ENCODE results near the gene NADSYN1. TPM values are rescaled to one million over a fixed set of nuclear protein-coding genes. Genes with fewer than 3 reads are reported as not detected.

The NADSYN1 gene
- polyA plus RNA-seq, 1 donor from 2014 or later: 66.9 TPM

DNA sequence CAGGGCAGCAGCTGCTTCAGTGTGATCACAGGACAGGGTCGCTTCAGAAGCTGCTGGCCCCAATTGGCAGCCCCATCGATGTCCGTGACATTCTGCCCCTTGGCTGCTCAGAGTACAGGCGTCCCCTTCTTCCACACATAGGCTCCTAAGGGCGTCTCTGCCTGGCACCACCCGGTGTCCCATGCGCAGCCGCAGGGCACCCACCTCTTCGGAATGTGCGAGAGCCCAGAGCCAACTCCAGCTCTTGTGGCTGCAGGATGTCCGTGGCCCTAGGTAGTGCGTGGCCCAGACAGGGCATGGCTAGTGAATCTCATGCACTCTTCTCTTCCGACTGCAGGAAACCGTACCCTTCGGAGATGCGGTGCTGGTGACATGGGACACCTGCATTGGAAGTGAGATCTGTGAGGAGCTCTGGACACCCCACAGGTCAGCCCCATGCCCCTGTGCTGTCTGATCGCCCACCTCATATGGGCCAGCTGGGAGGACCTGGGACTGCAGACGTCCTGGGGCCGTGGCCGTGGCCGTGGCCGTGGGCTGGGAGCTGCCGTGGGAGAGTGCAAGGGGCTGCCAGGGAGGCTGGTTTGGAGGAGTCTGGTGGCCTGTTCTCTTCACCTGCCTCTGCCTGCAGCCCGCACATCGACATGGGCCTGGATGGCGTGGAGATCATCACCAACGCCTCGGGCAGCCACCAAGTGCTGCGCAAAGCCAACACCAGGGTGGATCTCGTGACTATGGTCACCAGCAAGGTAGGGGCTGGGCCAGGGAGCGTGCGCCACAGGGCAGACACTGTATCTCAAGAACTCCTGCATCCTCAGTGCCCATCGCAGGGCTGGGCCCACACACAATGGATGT lies 20.2 kb downstream of the NADSYN1 start:
- H3K27me3 ChIP-seq (ENCODE audit: insufficient read depth, low read depth, low read length): no peaks in the 10 kb centered on the region
- H3K4me2 ChIP-seq (ENCODE audit: low read length): no peak overlapping the region
- H3K27ac ChIP-seq (ENCODE audit: low read length): no peak overlapping the region
- H4K20me1 ChIP-seq (ENCODE audit: insufficient read depth): no peaks in the 10 kb centered on the region
- no peak overlapping the region for H3K9ac ChIP-seq (ENCODE audit: low read length)
- H3K79me2 ChIP-seq (replicated peaks; ENCODE audit: insufficient read depth, low read length): no peaks in the 10 kb centered on the region
- no peaks in the 10 kb centered on the region for H3K9me3 ChIP-seq (ENCODE audit: low read length)
- no peaks in the 10 kb centered on the region for H3K36me3 ChIP-seq (ENCODE audit: insufficient read depth, low read length)
- H3K4me3 ChIP-seq (ENCODE audit: low read length): no peak overlapping the region
- no peaks in the 10 kb centered on the region for H3K9me2 ChIP-seq (ENCODE audit: insufficient read depth, low read length)
- no peak overlapping the region for H2AFZ ChIP-seq (ENCODE audit: low read depth, low read length)
- TF ChIP-seq POLR2AphosphoS5 (IDR thresholded peaks at IDR 0.05) (no peak), MXI1 (conservative IDR thresholded peaks at IDR 0.05; ENCODE audit: poor library complexity, severe bottlenecking) (no peak), EZH2 (IDR thresholded peaks at IDR 0.05; ENCODE audit: borderline replicate concordance, insufficient read depth, low read length, poor library complexity, severe bottlenecking) (no peak), TAF1 (IDR thresholded peaks at IDR 0.05; ENCODE audit: low read depth) (no peak), RAD21 (conservative IDR thresholded peaks at IDR 0.05) (no peak), SMC3 (conservative IDR thresholded peaks at IDR 0.05; ENCODE audit: poor library complexity) (no peak), EP300 (conservative IDR thresholded peaks at IDR 0.05; ENCODE audit: poor library complexity, severe bottlenecking) (no peak)
- TF ChIP-seq, protein P1, sequence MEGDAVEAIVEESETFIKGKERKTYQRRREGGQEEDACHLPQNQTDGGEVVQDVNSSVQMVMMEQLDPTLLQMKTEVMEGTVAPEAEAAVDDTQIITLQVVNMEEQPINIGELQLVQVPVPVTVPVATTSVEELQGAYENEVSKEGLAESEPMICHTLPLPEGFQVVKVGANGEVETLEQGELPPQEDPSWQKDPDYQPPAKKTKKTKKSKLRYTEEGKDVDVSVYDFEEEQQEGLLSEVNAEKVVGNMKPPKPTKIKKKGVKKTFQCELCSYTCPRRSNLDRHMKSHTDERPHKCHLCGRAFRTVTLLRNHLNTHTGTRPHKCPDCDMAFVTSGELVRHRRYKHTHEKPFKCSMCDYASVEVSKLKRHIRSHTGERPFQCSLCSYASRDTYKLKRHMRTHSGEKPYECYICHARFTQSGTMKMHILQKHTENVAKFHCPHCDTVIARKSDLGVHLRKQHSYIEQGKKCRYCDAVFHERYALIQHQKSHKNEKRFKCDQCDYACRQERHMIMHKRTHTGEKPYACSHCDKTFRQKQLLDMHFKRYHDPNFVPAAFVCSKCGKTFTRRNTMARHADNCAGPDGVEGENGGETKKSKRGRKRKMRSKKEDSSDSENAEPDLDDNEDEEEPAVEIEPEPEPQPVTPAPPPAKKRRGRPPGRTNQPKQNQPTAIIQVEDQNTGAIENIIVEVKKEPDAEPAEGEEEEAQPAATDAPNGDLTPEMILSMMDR (IDR thresholded peaks at IDR 0.05; ENCODE audit: poor library complexity, severe bottlenecking): no peak
- TF ChIP-seq, protein P2, sequence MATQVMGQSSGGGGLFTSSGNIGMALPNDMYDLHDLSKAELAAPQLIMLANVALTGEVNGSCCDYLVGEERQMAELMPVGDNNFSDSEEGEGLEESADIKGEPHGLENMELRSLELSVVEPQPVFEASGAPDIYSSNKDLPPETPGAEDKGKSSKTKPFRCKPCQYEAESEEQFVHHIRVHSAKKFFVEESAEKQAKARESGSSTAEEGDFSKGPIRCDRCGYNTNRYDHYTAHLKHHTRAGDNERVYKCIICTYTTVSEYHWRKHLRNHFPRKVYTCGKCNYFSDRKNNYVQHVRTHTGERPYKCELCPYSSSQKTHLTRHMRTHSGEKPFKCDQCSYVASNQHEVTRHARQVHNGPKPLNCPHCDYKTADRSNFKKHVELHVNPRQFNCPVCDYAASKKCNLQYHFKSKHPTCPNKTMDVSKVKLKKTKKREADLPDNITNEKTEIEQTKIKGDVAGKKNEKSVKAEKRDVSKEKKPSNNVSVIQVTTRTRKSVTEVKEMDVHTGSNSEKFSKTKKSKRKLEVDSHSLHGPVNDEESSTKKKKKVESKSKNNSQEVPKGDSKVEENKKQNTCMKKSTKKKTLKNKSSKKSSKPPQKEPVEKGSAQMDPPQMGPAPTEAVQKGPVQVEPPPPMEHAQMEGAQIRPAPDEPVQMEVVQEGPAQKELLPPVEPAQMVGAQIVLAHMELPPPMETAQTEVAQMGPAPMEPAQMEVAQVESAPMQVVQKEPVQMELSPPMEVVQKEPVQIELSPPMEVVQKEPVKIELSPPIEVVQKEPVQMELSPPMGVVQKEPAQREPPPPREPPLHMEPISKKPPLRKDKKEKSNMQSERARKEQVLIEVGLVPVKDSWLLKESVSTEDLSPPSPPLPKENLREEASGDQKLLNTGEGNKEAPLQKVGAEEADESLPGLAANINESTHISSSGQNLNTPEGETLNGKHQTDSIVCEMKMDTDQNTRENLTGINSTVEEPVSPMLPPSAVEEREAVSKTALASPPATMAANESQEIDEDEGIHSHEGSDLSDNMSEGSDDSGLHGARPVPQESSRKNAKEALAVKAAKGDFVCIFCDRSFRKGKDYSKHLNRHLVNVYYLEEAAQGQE (IDR thresholded peaks at IDR 0.05; ENCODE audit: borderline replicate concordance): no peak
- H3F3A ChIP-seq (ENCODE audit: insufficient read depth, low read length, poor library complexity, severe bottlenecking): no peaks in the 10 kb centered on the region

DNA sequence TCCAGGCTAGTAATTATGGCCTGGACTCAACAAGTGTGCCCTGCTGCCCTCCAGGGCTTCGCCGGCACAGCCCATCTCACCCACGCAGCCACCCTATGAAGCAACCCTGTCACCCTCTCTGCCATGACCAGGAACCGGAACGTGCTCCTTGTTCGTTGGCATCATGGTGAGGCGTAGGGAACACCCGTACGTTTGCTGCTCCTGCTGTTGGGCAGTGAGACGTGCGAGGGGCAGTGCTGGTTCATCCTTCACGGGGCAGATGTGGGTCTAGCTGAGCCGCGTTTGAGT lies 20.7 kb downstream of the NADSYN1 start:
- no peak overlapping the region for H3K4me2 ChIP-seq (ENCODE audit: low read length)
- H3K4me3 ChIP-seq (ENCODE audit: low read length): no peak overlapping the region
- H3K9me3 ChIP-seq (ENCODE audit: low read length): no peaks in the 10 kb centered on the region
- H3K79me2 ChIP-seq (replicated peaks; ENCODE audit: insufficient read depth, low read length): no peaks in the 10 kb centered on the region
- no peaks in the 10 kb centered on the region for H3K27me3 ChIP-seq (ENCODE audit: insufficient read depth, low read depth, low read length)
- H3F3A ChIP-seq (ENCODE audit: insufficient read depth, low read length, poor library complexity, severe bottlenecking): no peaks in the 10 kb centered on the region
- no peak overlapping the region for H3K27ac ChIP-seq (ENCODE audit: low read length)
- H3K9ac ChIP-seq (ENCODE audit: low read length): no peak overlapping the region
- TF ChIP-seq, protein P1 (IDR thresholded peaks at IDR 0.05; ENCODE audit: poor library complexity, severe bottlenecking): no peak
- no peak for TF ChIP-seq MXI1 (conservative IDR thresholded peaks at IDR 0.05; ENCODE audit: poor library complexity, severe bottlenecking)
- TF ChIP-seq EZH2 (IDR thresholded peaks at IDR 0.05; ENCODE audit: borderline replicate concordance, insufficient read depth, low read length, poor library complexity, severe bottlenecking): no peak
- no peak for TF ChIP-seq TAF1 (IDR thresholded peaks at IDR 0.05; ENCODE audit: low read depth)
- TF ChIP-seq SMC3 (conservative IDR thresholded peaks at IDR 0.05; ENCODE audit: poor library complexity): no peak
- no peak for TF ChIP-seq RAD21 (conservative IDR thresholded peaks at IDR 0.05)
- TF ChIP-seq, protein P2 (IDR thresholded peaks at IDR 0.05; ENCODE audit: borderline replicate concordance): no peak
- TF ChIP-seq EP300 (conservative IDR thresholded peaks at IDR 0.05; ENCODE audit: poor library complexity, severe bottlenecking): no peak
- TF ChIP-seq POLR2AphosphoS5 (IDR thresholded peaks at IDR 0.05): no peak
- no peaks in the 10 kb centered on the region for H3K36me3 ChIP-seq (ENCODE audit: insufficient read depth, low read length)
- H3K9me2 ChIP-seq (ENCODE audit: insufficient read depth, low read length): no peaks in the 10 kb centered on the region
- no peaks in the 10 kb centered on the region for H4K20me1 ChIP-seq (ENCODE audit: insufficient read depth)
- H2AFZ ChIP-seq (ENCODE audit: low read depth, low read length): no peak overlapping the region
